GM21529 (cell line): ENCODE data around the gene ATP11A.

Experiments used
- ATAC-seq: cut with Tn5 transposase; IDR thresholded peaks from one replicate; pipeline ENCODE4 v1.9.1; 2021; ENCODE audit not compliant: unreplicated experiment

ATP11A gene

DNA sequence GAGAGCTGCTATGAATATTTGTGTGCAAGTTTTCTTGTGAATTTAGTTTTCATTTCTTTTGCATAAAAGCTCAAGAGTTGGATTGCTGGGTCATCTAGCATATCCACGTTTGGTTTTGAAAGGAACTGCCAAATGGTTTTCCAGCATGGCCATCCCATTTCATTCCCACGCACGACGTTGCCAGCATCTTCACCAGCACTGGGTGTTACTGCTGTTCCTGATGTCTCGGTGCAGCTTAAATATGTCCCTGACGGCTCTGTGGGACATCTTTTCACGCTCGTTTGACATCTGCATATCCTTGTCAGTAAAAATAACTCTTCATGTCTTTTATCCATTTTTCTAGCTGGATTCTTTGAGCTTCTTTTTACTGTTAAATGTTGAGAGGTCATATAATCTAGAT, 123.7 kb downstream of the ATP11A start:
- ATAC-seq, result no peak

DNA sequence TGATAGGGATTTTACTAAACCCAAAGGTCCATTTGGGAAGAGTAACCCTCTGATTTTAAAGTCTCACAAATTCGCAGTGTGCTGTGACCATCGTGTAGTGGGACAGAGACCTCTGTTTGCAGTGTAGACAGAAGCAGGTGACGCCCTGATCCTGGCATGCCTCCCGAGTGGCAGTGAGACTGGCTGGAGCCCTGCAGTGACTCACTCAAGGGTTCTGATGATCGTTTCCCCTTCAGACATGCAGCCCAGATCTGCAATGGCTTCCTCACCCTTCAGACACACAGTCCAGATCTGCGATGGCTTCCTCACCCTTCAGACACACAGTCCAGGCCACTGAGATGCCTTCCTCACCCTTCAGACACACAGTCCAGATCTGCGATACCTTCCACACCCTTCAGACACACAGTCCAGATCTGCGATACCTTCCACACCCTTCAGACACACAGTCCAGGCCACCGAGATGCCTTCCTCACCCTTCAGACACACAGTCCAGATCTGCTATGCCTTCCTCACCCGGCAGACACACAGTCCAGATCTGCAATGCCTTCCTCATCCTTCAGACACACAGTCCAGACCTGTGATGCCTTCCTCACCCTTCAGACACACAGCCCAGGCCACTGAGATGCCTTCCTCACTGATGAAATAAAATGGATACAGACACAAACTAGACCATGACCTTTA, 125.2 kb downstream of the ATP11A start:
- no peak for ATAC-seq

GRCh38 chr13:112815871-112816270, 126.0 kb downstream of the ATP11A start:
- ATAC-seq, result no peak

DNA sequence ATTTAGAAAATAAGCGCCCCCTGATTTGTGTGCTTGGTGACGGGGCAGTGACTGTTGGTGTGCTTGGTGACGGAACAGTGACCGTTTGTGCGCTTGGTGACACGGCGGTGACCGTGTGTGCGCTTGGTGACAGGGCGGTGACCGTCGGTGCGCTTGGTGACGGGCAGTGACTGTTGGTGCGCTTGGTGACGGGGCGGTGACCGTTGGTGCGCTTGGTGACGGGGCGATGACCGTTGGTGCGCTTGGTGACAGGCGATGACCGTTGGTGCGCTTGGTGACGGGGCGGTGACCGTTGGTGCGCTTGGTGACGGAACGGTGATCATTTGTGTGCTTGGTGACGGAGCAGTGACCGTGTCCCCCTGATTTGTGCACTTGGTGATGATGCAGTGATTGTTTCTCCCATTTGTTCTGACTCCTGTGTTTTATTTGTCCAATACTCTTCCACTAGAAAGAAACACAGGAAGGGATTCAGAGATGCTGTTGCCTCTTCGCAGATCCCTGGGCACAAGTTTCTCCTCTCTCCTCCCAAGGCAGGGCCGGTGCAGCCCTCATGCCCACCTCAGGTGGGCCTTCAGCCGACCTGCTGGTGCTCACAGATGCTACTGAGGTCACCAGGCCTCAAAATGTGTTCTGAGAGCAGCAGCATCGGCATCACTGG, 128.3 kb downstream of the ATP11A start:
- no peak for ATAC-seq

DNA sequence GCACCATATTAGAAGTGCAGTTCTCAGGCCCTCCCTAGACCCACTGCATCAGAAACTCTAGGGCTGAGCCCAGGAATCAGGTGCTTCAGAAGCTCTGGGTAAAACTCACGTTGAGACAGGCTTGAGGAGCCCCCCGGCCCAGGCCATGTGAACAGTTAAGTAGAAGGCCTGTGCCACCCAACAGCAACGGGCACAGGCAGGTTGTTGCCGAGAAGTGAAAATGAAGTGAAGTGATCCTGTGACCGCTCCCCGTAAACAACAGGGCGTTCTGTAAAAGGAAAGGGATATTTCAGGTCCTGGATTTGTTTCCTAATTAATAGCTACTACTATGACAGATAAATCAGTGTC, 128.8 kb downstream of the ATP11A start:
- ATAC-seq, result no peak

DNA sequence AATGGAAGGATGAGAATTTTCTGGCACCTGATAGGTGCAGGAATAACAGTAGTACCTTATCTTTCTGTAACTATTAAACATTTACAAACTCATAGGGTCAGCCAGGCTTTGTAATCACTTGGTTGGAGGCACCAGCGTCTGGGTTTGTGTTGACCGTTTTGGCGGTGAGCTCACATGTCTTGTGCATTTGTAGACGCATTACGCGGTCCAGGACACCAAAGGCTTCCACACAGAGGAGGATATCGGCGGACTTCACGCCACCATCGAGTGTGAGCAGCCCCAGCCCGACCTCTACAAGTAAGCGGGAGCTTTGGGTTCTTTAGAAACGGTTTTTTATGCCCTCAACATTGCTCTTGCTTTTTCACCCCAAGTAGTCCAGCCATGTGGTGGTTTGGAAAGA, 129.3 kb downstream of the ATP11A start:
- no peak for ATAC-seq

DNA sequence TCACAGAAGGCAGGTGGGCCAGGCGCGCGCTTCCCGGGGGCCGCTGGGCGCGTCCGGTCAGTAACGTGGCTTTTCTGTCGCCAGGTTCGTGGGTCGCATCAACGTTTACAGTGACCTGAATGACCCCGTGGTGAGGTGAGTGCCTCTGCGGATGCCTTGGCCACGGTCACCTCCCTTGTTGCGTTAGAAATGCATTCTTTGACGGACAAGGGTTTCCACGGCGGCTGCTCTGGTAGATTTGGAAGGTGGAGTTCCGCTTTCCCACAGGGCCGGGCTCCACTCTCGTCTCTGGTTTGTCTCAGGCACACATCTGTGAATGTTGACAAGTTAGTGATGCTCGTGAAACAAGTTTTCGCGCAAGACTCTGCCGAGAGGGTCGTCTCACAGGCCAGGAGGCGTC, 130.0 kb downstream of the ATP11A start:
- ATAC-seq, result no peak

- ATAC-seq, result no peak
Measured at GRCh38 chr13:112820318-112820717, 130.5 kb downstream of the ATP11A start.

DNA sequence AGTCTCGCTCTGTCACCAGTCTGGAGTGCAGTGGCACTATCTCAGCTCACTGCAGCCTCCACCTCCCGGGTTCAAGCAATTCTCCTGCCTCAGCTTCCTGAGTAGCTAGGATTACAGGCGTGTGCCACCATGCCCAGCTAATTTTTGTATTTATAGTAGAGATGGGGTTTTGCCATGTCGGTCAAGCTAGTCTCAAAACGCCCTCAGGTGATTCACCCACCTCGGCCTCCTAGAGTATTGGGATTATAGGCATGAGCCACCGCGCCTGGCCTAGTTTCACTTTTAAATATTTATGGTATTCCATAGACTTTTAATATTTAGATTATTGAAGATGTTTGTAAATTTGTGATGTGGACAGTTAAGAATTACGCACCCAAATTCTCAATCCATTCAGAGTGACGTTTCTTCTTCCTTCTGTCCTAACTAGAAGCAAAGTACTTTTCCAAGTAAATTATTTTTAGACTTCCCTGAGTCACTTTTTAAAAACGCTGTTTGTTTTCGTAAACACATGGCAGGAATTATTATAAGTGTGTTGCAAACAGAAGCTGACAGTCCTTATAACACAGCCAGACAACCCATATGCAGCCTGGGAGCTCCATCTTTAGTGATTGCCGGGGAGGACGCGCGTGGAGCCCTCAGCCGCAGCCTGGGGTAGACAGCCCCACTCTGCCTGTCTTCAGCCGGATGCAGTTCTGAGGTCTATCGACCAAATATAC, 131.7 kb downstream of the ATP11A start:
- no peak for ATAC-seq

DNA sequence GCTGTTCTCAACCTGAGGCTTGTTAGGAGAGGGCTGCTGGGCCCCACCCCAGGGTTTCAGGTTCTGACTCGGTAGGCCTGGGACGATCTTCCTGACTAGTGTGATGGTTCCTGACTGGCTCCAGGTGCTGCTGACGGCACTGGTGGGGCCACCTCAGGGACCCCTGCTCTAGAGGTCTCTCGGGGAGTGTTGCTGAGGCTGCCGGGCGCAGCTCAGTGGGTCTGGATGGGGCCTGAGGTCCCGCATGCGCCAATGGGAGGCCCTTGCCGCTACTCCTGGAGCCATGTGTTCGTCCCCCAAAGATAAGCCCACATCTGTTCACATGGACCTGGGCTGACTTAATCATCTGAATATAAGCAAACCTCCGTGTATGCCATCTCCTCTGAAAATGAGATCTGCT, 133.0 kb downstream of the ATP11A start:
- ATAC-seq, result no peak

GRCh38 chr13:112824429-112824828, 134.6 kb downstream of the ATP11A start:
- ATAC-seq, result no peak

- ATAC-seq, result no peak
Measured at GRCh38 chr13:112825071-112825470, 135.2 kb downstream of the ATP11A start.

- ATAC-seq, result no peak
Measured at GRCh38 chr13:112825875-112826274, 136.0 kb downstream of the ATP11A start.

GRCh38 chr13:112826565-112826964, 136.7 kb downstream of the ATP11A start:
- no peak for ATAC-seq

- peak; percentile 46 for ATAC-seq
Measured at GRCh38 chr13:112828082-112828699, 138.4 kb downstream of the ATP11A start.

DNA sequence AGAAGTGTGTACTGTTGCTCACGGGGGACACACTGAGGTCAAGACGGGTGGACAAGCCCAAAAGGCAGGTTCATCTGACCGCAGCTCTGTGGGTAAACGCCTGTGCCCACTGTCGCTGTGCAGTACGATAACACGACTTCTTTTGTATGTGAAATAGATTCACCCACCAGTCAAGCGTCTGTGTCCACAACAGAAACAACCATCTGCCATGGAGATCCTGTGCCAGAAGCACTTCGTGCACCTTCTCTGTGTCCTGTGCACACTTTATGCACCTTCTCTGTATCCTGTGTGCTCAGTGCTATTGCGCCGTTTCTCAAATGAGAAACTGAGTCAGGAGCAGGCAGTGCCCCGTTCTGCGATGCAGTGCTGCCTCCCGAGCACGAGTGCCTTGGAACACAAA, 138.9 kb downstream of the ATP11A start:
- ATAC-seq, result no peak

DNA sequence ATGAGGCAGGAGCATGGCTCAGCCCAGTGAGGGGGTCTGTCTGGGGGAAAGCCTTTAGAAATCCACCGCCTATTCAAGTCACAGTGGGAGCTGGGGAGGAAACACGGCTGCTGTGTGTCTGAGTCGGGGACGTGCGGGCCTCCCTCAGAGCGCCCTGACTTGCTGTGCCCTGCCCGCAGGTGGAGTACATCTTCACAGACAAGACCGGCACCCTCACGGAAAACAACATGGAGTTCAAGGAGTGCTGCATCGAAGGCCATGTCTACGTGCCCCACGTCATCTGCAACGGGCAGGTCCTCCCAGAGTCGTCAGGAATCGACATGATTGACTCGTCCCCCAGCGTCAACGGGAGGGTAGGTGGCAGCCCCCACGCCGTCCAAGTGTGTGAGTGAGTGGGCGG, 141.4 kb downstream of the ATP11A start:
- ATAC-seq, result no peak

GRCh38 chr13:112831801-112832200, 142.0 kb downstream of the ATP11A start:
- ATAC-seq, result no peak

DNA sequence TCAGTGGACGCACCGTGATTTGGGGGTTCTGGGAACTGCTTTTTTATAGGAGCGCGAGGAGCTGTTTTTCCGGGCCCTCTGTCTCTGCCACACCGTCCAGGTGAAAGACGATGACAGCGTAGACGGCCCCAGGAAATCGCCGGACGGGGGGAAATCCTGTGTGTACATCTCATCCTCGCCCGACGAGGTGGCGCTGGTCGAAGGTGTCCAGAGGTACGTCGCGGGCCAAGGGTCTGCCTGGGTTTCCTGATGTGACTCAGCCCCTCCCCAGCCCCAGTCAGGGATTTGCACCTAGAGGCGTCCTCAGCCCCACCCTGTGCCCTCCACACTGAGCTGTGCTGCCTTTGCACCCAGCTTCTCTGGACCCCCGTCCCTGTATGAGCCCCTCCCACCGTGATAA, 143.0 kb downstream of the ATP11A start:
- ATAC-seq, result no peak

- no peak for ATAC-seq
Measured at GRCh38 chr13:112833551-112834257, 143.9 kb downstream of the ATP11A start.

DNA sequence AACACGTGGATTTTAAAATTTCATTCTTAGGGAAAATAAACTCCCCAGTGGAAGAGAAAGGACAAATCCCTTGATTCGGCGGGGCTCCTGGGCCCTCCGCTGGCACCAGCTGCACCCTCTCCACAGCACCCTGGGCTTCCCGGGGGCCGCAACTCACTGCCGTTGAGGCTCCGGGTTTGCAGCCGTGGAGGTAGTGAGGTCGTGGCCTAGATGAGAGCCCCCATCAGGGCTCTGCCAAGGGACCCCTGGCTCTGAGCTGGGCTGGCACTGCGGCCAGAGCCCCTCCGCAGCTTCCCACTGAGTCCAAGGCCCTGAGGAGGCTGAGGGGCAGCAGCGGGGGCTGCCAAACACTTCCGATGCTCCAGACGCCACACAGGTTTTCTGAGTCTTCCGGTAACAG, 145.5 kb downstream of the ATP11A start:
- no peak for ATAC-seq
